ENCODE measurements around the gene TCEA3. TPM values are rescaled to one million over a fixed set of nuclear protein-coding genes. Genes with fewer than 3 reads are reported as not detected.

The TCEA3 gene
- total and polyA plus RNA-seq, 12 donors: 25.1 to 93.0 (median 67.2) TPM

- Histone ChIP-seq H3K36me3 (peaks cover 0 to 16% (median 7%) of the 10 kb centered on the region in 9 donors), H3K4me1 (peaks cover 0 to 20% (median 4%) of the 10 kb centered on the region in 9 donors), H3K9me3 (peaks cover 0 to 11% (median 0%) of the 10 kb centered on the region in 11 donors), H3K27me3 (no peaks in the 10 kb centered on the region), H3K4me3 (no peak overlapping the region), H3K27ac (no peak overlapping the region)
- no peak for TF ChIP-seq CTCF (IDR thresholded peaks at IDR 0.05)
- intact Hi-C loops (cut with DNase I): no loop called here
- no peak for DNase-seq
- ATAC-seq: no peak
- WGBS, 2 donors: 50 to 58% methylated on average over 3 of the region's 3 CpGs
Observed at GRCh38 chr1:23354245-23354644, 70.3 kb downstream of the TCEA3 start.

GRCh38 chr1:23352096-23352695, 72.4 kb downstream of the TCEA3 start:
- Histone ChIP-seq H3K4me1 (peaks cover 0 to 9% (median 0%) of the 10 kb centered on the region in 9 donors), H3K27ac (no peak overlapping the region), H3K9me3 (no peaks in the 10 kb centered on the region), H3K27me3 (no peaks in the 10 kb centered on the region), H3K4me3 (no peak overlapping the region), H3K36me3 (peaks cover 0 to 4% (median 0%) of the 10 kb centered on the region in 9 donors)
- no peak for ATAC-seq
- DNase-seq: no peak
- TF ChIP-seq CTCF (IDR thresholded peaks at IDR 0.05): no peak
- intact Hi-C loops (cut with DNase I): no loop called here
- WGBS, 2 donors: 96 to 98% methylated on average over 1 of the region's 1 CpG

- DNase-seq (no peak), ATAC-seq (no peak)
- Histone ChIP-seq H3K4me3 (no peak overlapping the region), H3K27ac (peak overlapping the region in 1 of 10 donors; percentile 98), H3K9me3 (no peaks in the 10 kb centered on the region), H3K4me1 (peaks cover 2 to 33% (median 29%) of the 10 kb centered on the region in 9 donors), H3K36me3 (no peaks in the 10 kb centered on the region), H3K27me3 (no peaks in the 10 kb centered on the region)
- intact Hi-C loops (cut with DNase I): loop anchor here in 6 of 10 donors (1.0 to 10.0 kb wide), 4 partner anchors 21 to 59 kb away; partner anchors contain the start of gene ZNF436 (in 2 of the 6)
- WGBS, 2 donors: 98% methylated on average over 14 of the region's 14 CpGs
- TF ChIP-seq CTCF (IDR thresholded peaks at IDR 0.05): no peak
Observed at GRCh38 chr1:23345920-23346319, 78.6 kb downstream of the TCEA3 start.

GRCh38 chr1:23344987-23345472, 79.5 kb downstream of the TCEA3 start:
- Histone ChIP-seq H3K36me3 (no peaks in the 10 kb centered on the region), H3K27me3 (no peaks in the 10 kb centered on the region), H3K27ac (peak overlapping the region; percentile 75 to 98 (median 96)), H3K4me1 (peaks cover 2 to 42% (median 38%) of the 10 kb centered on the region in 9 donors), H3K4me3 (peak overlapping the region; percentile 87 to 99 (median 90)), H3K9me3 (no peaks in the 10 kb centered on the region)
- intact Hi-C loops (cut with DNase I): loop anchor here in 8 of 10 donors (1.0 to 10.0 kb wide), 7 partner anchors 23 to 137 kb away; partner anchors contain the start of genes ZNF436 (in 2 of the 8) and ASAP3 (in 1 of the 8)
- TF ChIP-seq CTCF (IDR thresholded peaks at IDR 0.05): no peak
- DNase-seq (no peak), ATAC-seq (no peak)
- 23 to 32% methylated on average over 8 of the region's 8 CpGs for WGBS, 2 donors
